Thyroid gland (tissue), 4 donors: ENCODE measurements around the gene UGT2A2. TPM values are rescaled to one million over a fixed set of nuclear protein-coding genes. Genes with fewer than 3 reads are reported as not detected.

ENCODE experiments used
- DNase-seq, 2 donors: peaks; one replicate each; pipeline ENCODE4 v3.0.0-alpha.2; 2019
- H3K27ac ChIP-seq, 3 donors: fragments of 200-600 bp; sonication (generic); 1 replicate in 2 of 3; 2 replicates in 1 of 3; pipeline ENCODE4 v1.5.1; 2016 to 2019; ENCODE audit warnings: mild to moderate bottlenecking in 1 of 3, moderate library complexity in 1 of 3
- H3K27me3 ChIP-seq: fragments of 200-600 bp; sonication (generic); one replicate; pipeline ENCODE4 v1.5.1; 2019
- H3K36me3 ChIP-seq, 2 donors: fragments of 200-600 bp; sonication (generic); one replicate each; pipeline ENCODE4 v1.5.1; 2016 to 2019
- H3K4me1 ChIP-seq, 2 donors: fragments of 200-600 bp; sonication (generic); one replicate each; pipeline ENCODE4 v1.5.1; 2017 to 2019
- H3K4me3 ChIP-seq, 3 donors: fragments of 200-600 bp; sonication (generic); replicated peaks in 1 of 3; 1 replicate in 2 of 3; 2 replicates in 1 of 3; pipeline ENCODE4 v1.5.1; 2016; ENCODE audit warnings: mild to moderate bottlenecking in 1 of 3
- H3K9me3 ChIP-seq: fragments of 200-600 bp; sonication (generic); one replicate; pipeline ENCODE4 v1.5.1; 2017
- POLR2A ChIP-seq, 2 donors: fragments of 450-650 bp; IDR thresholded peaks; one replicate each; pipeline ENCODE4 v1.6.1; 2017; ENCODE audit warnings: antibody characterized with exemption in 2 of 2, mild to moderate bottlenecking in 2 of 2, moderate library complexity in 1 of 2
- WGBS, 2 donors: methylation state at CpG; one replicate each; pipeline ENCODE4 v1.1.5; 2017; 5-methylcytosine and 5-hydroxymethylcytosine counted together
- intact Hi-C: fragments of 100-400 bp; cut with DNase I; formaldehyde crosslinking; loops from one replicate; pipeline ENCODE4 v1.15.1; 2023
- total RNA-seq, 4 donors: library from RNA; depleted of rRNA; stranded (reverse); fragments of >200 nt; gene quantifications; one replicate each; pipeline ENCODE4 v1.2.3, GENCODE V29; 2016
- TF ChIP-seq, protein P1 (sequence below), 6 experiments: fragments of 200-600 bp in 3 of 6; fragments of 450-650 bp in 3 of 6; sonication (generic) in 3 of 6; IDR thresholded peaks; one replicate each; pipeline ENCODE4 v1.5.1; 2016 to 2019; ENCODE audit warnings: antibody characterized with exemption in 6 of 6, mild to moderate bottlenecking in 2 of 6, inconsistent platforms in 1 of 6, moderate library complexity in 1 of 6

UGT2A2 gene
- total RNA-seq, 4 donors from 2014 or later, result not detected

DNA sequence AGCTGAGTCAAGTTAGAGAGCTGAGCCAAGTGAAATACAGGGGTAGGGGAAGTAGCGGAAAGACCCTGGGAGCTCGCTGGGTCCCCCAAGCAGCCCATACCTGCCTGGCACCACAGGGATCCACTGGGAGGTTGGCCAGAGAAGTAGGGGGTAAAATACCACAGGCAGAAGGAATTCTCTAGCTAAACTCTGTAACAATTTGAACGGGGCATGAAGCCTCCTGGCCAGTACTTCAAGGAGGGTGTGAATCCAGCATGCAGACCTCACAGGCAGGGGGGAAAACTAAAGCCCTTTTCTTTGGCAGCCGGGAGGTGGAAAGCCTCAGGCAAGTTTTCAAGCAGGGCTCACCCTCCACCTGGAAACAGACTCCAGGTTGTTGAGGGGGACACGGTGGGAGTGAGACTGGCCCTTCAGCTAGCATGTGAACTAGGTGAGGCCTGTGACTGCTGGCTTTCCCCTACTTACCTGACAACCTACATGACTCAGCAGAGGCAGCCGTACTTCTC, 17.3 kb upstream of the UGT2A2 start:
- no peaks in the 10 kb centered on the region for H3K9me3 ChIP-seq
- no peak overlapping the region for H3K27ac ChIP-seq
- H3K36me3 ChIP-seq, result no peaks in the 10 kb centered on the region
- intact Hi-C loops, result no loop called here
- no peaks in the 10 kb centered on the region for H3K27me3 ChIP-seq
- WGBS, 2 donors, result 58 to 71% methylated on average over 6 of the region's 6 CpGs
- H3K4me1 ChIP-seq, result no peaks in the 10 kb centered on the region
- no peak overlapping the region for H3K4me3 ChIP-seq
- TF ChIP-seq, protein P1, sequence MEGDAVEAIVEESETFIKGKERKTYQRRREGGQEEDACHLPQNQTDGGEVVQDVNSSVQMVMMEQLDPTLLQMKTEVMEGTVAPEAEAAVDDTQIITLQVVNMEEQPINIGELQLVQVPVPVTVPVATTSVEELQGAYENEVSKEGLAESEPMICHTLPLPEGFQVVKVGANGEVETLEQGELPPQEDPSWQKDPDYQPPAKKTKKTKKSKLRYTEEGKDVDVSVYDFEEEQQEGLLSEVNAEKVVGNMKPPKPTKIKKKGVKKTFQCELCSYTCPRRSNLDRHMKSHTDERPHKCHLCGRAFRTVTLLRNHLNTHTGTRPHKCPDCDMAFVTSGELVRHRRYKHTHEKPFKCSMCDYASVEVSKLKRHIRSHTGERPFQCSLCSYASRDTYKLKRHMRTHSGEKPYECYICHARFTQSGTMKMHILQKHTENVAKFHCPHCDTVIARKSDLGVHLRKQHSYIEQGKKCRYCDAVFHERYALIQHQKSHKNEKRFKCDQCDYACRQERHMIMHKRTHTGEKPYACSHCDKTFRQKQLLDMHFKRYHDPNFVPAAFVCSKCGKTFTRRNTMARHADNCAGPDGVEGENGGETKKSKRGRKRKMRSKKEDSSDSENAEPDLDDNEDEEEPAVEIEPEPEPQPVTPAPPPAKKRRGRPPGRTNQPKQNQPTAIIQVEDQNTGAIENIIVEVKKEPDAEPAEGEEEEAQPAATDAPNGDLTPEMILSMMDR (IDR thresholded peaks at IDR 0.05), result no peak
- no peak for TF ChIP-seq POLR2A (IDR thresholded peaks at IDR 0.05)
- DNase-seq, result no peak

DNA sequence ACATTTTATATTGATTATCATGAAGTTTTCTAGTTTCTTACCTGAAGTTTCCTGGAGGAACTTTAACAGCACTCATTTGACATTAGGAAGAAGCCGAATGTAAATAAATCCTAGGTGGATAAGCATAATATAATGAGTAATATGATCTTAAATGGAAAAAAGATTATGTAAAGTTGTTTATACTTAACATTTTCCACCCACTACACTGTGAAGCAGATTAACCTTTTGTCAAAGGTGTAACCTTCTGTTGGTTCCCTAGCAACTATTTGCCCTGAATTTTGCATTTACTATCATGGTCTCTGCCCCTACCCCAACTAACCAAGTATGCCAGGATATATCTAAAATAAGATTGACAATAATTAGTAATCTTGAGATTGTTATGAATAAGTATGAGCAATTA, 13.7 kb upstream of the UGT2A2 start, which contains the start of gene UGT2A1:
Gene UGT2A1 (minus strand): TSS at position 101 of the 400 bp plus-strand sequence. CDS start 5,603 bp downstream, outside the sequence.
- Histone ChIP-seq H3K4me1 (no peaks in the 10 kb centered on the region), H3K27me3 (no peaks in the 10 kb centered on the region), H3K27ac (no peak within 1 kb of the TSS), H3K9me3 (no peaks in the 10 kb centered on the region), H3K4me3 (no peak within 1 kb of the TSS), H3K36me3 (no peaks in the 10 kb centered on the region)
- DNase-seq, result no peak
- 86 to 93% methylated on average over 1 of the region's 1 CpG for WGBS, 2 donors
- intact Hi-C loops, result no loop called here
- TF ChIP-seq, protein P1 (IDR thresholded peaks at IDR 0.05), result no peak
- no peak for TF ChIP-seq POLR2A (IDR thresholded peaks at IDR 0.05)

DNA sequence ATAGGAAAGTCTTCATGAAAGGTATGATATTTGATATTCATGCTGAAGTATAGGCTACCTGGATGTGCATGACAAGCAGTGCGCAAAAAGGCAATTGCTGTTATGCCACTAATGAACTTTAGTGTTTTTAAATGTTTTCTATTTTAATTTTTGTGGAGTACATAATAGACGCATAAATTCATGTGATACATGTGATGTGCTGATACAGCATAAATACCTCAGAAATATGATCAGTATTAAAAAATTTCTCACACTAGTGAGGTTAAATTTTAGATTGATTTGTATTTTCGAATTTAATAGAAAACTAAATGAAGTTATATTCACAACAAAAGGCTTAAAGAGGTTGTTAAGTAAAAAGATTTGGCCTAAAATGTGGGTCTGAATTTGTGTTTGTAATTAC, 11.4 kb upstream of the UGT2A2 start:
- no peak for DNase-seq
- no peaks in the 10 kb centered on the region for H3K9me3 ChIP-seq
- H3K4me1 ChIP-seq, result no peaks in the 10 kb centered on the region
- no peaks in the 10 kb centered on the region for H3K36me3 ChIP-seq
- no peak overlapping the region for H3K4me3 ChIP-seq
- no peak overlapping the region for H3K27ac ChIP-seq
- intact Hi-C loops, result no loop called here
- TF ChIP-seq POLR2A (IDR thresholded peaks at IDR 0.05), result no peak
- TF ChIP-seq, protein P1 (IDR thresholded peaks at IDR 0.05), result no peak
- H3K27me3 ChIP-seq, result no peaks in the 10 kb centered on the region
- 58 to 86% methylated on average over 3 of the region's 3 CpGs for WGBS, 2 donors

DNA sequence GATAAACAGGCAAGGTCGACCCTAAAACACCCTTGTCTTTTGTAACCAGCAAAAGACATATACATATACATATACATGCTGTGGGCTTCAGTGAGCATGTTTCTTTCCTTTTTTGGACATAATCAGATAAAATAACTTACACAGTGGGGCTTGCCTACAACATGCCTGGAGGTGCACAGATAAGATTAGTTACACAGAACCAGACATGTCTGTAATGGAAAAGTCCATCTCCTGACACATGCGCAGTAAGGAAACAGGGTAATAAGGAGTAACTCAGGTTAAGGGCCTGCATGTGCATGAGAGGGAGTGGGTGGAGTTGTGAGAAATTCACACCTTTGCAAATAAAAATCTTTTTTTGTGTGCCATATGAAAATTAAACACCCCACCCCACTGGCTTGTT, 10.2 kb upstream of the UGT2A2 start:
- WGBS, 2 donors, result 76 to 86% methylated on average over 2 of the region's 2 CpGs
- intact Hi-C loops, result no loop called here
- Histone ChIP-seq H3K4me3 (no peak overlapping the region), H3K27ac (no peak overlapping the region), H3K36me3 (no peaks in the 10 kb centered on the region), H3K9me3 (no peaks in the 10 kb centered on the region), H3K27me3 (no peaks in the 10 kb centered on the region), H3K4me1 (no peaks in the 10 kb centered on the region)
- TF ChIP-seq, protein P1 (IDR thresholded peaks at IDR 0.05), result no peak
- no peak for TF ChIP-seq POLR2A (IDR thresholded peaks at IDR 0.05)
- DNase-seq, result no peak

DNA sequence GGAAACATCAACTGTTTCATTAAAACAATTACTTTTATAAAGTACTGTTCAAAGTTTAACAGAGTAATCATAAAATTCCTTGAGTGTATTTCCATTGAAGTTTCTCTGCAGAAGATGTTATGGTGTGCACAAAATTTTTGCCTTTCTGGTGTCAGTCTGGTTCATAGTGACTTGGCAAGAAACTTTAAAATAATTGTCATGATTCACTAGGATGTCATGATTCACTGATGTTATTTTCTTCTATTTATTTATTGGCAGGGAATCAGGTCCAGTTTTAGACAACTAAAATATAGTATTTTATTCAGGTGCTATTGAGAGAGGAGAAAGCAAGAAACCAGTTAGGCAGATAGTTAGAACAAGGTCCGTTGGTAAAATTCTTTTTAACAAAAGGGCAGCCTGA, 9.8 kb upstream of the UGT2A2 start:
- WGBS, 2 donors, result 59% methylated on average over 1 of the region's 1 CpG
- no peaks in the 10 kb centered on the region for H3K9me3 ChIP-seq
- TF ChIP-seq POLR2A (IDR thresholded peaks at IDR 0.05), result no peak
- TF ChIP-seq, protein P1 (IDR thresholded peaks at IDR 0.05), result no peak
- H3K4me1 ChIP-seq, result no peaks in the 10 kb centered on the region
- intact Hi-C loops, result no loop called here
- H3K27me3 ChIP-seq, result no peaks in the 10 kb centered on the region
- no peak overlapping the region for H3K4me3 ChIP-seq
- H3K36me3 ChIP-seq, result no peaks in the 10 kb centered on the region
- H3K27ac ChIP-seq, result no peak overlapping the region
- no peak for DNase-seq
